Neural crest cell (in vitro differentiated cells): ENCODE results near the gene TULP4. TPM values are rescaled to one million over a fixed set of nuclear protein-coding genes. Genes with fewer than 3 reads are reported as not detected.

ENCODE experiments used
- DNase-seq: peaks from one replicate; pipeline ENCODE4 v3.0.0; 2021; ENCODE audit warnings: low read depth, mixed read lengths, low spot score
- H3K27ac Mint-ChIP-seq: one replicate; pipeline ENCODE4 v1.8.0; 2021; ENCODE audit warnings: mild to moderate bottlenecking, mixed read lengths; ENCODE audit not compliant: unreplicated experiment
- H3K27me3 Mint-ChIP-seq: 2 replicates; pipeline ENCODE4 v1.8.0; 2021; ENCODE audit warnings: low read depth, mild to moderate bottlenecking, mixed read lengths
- H3K36me3 Mint-ChIP-seq: 2 replicates; pipeline ENCODE4 v1.8.0; 2021; ENCODE audit warnings: low read depth, mild to moderate bottlenecking, mixed read lengths
- H3K4me1 Mint-ChIP-seq: 2 replicates; pipeline ENCODE4 v1.8.0; 2021; ENCODE audit warnings: mixed read lengths
- H3K4me3 Mint-ChIP-seq: one replicate; pipeline ENCODE4 v1.8.0; 2021; ENCODE audit warnings: mild to moderate bottlenecking, mixed read lengths
- H3K9me3 Mint-ChIP-seq: 2 replicates; pipeline ENCODE4 v1.8.0; 2021; ENCODE audit warnings: mixed read lengths
- CTCF ChIP-seq: fragments of 200-600 bp; sonication (generic); conservative IDR thresholded peaks from 2 replicates; pipeline ENCODE4 v1.5.0; 2021; ENCODE audit warnings: antibody characterized with exemption, mild to moderate bottlenecking
- total RNA-seq: library from RNA; stranded (reverse); gene quantifications from 2 replicates; pipeline ENCODE4 v1.2.1, GENCODE V29; 2021

Gene TULP4
- total RNA-seq, 1 donor from 2014 or later, result 115 TPM

- Mint-ChIP-seq H3K4me3 (peak overlapping the region; percentile 87), H3K9me3 (no peaks in the 10 kb centered on the region), H3K4me1 (peaks cover 11% of the 10 kb centered on the region), H3K27ac (no peak overlapping the region), H3K36me3 (no peaks in the 10 kb centered on the region), H3K27me3 (peaks cover 48% of the 10 kb centered on the region)
- TF ChIP-seq CTCF, result no peak
- DNase-seq, result peak; percentile 80
Measured at GRCh38 chr6:158536084-158536890, 224.0 kb downstream of the TULP4 start.

- DNase-seq, result peak; percentile 43
- H3K4me3 Mint-ChIP-seq, result peak overlapping the region; percentile 80
- TF ChIP-seq CTCF, result no peak
- no peaks in the 10 kb centered on the region for H3K9me3 Mint-ChIP-seq
- peaks cover 45% of the 10 kb centered on the region for H3K27me3 Mint-ChIP-seq
- H3K27ac Mint-ChIP-seq, result no peak overlapping the region
- H3K36me3 Mint-ChIP-seq, result no peaks in the 10 kb centered on the region
- peaks cover 6% of the 10 kb centered on the region for H3K4me1 Mint-ChIP-seq
Measured at GRCh38 chr6:158536891-158537798, 224.9 kb downstream of the TULP4 start.

- H3K27me3 Mint-ChIP-seq, result peaks cover 39% of the 10 kb centered on the region
- no peaks in the 10 kb centered on the region for H3K9me3 Mint-ChIP-seq
- no peaks in the 10 kb centered on the region for H3K36me3 Mint-ChIP-seq
- H3K27ac Mint-ChIP-seq, result no peak overlapping the region
- no peak for DNase-seq
- TF ChIP-seq CTCF, result no peak
- H3K4me3 Mint-ChIP-seq, result peak overlapping the region; percentile 80
- H3K4me1 Mint-ChIP-seq, result peaks cover 6% of the 10 kb centered on the region
Measured at GRCh38 chr6:158538741-158539140, 226.5 kb downstream of the TULP4 start.

GRCh38 chr6:158539413-158539812 lies 227.1 kb downstream of the TULP4 start:
- H3K36me3 Mint-ChIP-seq, result no peaks in the 10 kb centered on the region
- H3K27me3 Mint-ChIP-seq, result peaks cover 39% of the 10 kb centered on the region
- no peaks in the 10 kb centered on the region for H3K9me3 Mint-ChIP-seq
- no peak overlapping the region for H3K27ac Mint-ChIP-seq
- no peak for DNase-seq
- peak overlapping the region; percentile 44 for H3K4me3 Mint-ChIP-seq
- no peak for TF ChIP-seq CTCF
- H3K4me1 Mint-ChIP-seq, result peaks cover 7% of the 10 kb centered on the region

- Mint-ChIP-seq H3K36me3 (no peaks in the 10 kb centered on the region), H3K4me3 (peak overlapping the region; percentile 44), H3K4me1 (peaks cover 10% of the 10 kb centered on the region), H3K9me3 (no peaks in the 10 kb centered on the region), H3K27me3 (peaks cover 36% of the 10 kb centered on the region), H3K27ac (no peak overlapping the region)
- no peak for TF ChIP-seq CTCF
- DNase-seq, result no peak
Measured at GRCh38 chr6:158539881-158540280, 227.6 kb downstream of the TULP4 start.
